D721Med (cell line): ENCODE data around the gene CDH4.

ENCODE experiments used
- DNase-seq: peaks from one replicate; pipeline ENCODE4 v3.0.0; 2011; ENCODE audit warnings: low spot score; ENCODE audit not compliant: insufficient read length
- FAIRE-seq: peaks from 2 replicates; lab custom pipeline; 2011; peaks lifted over from hg19 to GRCh38; lab: Jason Lieb, UNC
- TF ChIP-seq, protein P1 (sequence below): IDR thresholded peaks from 2 replicates; pipeline ENCODE4 v1.5.1; 2012; ENCODE audit warnings: mild to moderate bottlenecking, control low read depth; ENCODE audit not compliant: insufficient read depth; ENCODE audit errors: missing control alignments

The CDH4 gene

DNA sequence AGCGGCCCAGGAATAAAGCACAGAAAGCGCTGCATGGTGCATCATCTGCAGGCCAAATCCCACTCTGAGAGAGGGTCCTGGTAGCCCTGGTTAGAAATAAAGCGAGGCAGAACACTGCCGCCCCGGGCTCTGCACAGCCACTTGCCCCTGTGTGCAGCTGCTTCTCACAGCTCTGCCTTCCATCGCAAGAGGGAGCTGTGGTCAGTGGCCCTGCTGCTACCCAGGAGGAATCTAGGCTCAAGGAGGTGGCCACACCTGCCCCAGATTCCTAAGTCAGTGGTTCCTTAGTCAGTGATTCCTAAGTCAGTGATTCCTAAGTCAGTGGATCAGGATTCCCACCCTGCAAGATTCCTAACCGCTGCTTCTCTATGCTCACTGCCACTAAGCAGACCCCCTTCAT is 8.8 kb downstream of the CDH4 start:
- FAIRE-seq = no peak
- DNase-seq = no peak
- TF ChIP-seq, protein P1, sequence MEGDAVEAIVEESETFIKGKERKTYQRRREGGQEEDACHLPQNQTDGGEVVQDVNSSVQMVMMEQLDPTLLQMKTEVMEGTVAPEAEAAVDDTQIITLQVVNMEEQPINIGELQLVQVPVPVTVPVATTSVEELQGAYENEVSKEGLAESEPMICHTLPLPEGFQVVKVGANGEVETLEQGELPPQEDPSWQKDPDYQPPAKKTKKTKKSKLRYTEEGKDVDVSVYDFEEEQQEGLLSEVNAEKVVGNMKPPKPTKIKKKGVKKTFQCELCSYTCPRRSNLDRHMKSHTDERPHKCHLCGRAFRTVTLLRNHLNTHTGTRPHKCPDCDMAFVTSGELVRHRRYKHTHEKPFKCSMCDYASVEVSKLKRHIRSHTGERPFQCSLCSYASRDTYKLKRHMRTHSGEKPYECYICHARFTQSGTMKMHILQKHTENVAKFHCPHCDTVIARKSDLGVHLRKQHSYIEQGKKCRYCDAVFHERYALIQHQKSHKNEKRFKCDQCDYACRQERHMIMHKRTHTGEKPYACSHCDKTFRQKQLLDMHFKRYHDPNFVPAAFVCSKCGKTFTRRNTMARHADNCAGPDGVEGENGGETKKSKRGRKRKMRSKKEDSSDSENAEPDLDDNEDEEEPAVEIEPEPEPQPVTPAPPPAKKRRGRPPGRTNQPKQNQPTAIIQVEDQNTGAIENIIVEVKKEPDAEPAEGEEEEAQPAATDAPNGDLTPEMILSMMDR = peak; percentile 12

DNA sequence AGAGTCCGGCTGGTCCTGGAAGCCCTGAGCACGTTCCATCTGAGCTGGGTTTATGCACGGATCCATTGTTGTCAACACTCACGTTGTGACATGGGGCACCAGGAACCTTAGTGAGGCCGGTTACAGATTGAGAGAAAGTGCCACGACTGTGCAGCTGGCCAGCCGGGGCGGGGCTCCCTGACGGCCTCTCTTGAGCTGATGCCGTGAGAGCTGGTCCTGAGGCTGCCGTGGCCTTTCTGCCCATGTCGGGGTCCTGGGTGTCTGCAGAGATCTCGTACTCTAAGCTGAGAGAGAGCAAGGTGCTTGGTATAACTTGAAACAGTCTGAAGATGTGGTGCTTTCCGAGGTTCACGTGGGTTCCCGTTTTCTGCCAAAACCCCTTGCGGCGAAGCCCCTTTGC is 10.0 kb downstream of the CDH4 start:
- FAIRE-seq = no peak
- no peak for DNase-seq
- TF ChIP-seq, protein P1 = no peak

DNA sequence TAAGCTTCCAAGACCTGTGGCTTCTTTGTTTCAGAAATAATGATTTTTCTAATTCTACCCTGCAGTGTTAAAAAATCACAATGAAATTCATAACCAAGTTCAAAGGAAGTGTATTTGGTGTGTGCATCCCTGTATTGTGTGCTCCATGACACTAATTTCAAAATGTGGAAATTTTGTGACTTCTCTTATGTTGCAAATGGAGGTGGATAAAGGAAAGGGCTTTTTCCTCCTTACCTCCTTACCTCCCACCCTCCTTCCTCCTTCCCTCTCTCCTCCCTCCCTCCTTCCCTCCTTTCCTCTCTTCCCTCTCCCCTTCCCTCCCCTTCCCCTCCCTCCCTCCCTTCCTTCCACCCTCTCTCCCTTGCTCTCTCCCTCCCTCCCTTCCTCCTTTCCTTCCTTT is 10.5 kb downstream of the CDH4 start:
- FAIRE-seq (no peak), DNase-seq (no peak)
- TF ChIP-seq, protein P1 = no peak

DNA sequence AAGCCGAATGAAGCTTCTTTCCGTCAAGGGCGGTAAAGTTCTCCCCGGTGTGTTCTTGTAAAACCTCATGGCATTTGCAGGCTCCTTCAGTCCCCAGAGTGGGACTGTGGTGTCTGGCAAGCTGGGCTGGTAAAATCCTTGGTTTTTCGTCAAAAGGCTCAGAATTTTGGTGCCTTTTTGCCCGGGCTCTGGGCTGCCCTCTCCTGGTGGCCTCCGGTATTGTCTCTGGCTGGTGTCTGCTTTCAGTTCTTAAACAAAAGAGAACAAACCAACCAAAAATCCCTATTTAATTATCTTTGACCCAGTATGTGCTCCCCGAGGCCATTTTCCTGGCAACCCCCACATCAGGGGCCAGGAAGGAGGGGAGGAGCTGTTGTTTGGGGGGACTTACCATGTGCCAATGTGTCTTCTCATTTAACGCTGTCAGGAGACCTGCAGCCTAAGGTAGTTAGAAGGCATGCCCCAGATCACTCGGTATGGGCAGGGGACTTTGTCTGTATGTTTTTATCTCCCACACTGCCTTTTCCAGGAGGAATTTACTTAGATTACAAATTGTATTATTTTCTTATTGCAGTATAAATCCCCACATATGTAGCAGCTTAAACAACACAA is 11.1 kb downstream of the CDH4 start:
- FAIRE-seq (no peak), DNase-seq (no peak)
- TF ChIP-seq, protein P1 = peak; percentile 59

DNA sequence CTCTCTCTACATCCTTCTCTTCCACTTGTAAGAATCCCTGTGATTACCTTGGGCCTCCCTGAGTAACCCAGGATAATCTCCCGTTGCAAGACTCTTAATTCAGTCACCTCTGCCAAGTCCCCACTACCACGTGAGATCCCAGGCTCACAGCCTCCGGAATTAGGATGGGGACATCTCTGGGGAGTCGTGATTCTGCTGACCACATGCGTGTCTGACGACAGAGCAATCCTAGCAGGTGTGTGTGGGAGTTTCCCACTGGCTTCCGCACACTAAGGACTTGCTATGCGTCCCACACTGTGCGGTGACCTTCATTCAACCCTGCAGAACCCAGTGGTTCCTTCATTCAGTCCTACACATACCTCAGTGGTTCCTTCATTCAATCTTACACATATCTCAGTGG is 11.9 kb downstream of the CDH4 start:
- no peak for FAIRE-seq
- no peak for DNase-seq
- TF ChIP-seq, protein P1 = no peak

DNA sequence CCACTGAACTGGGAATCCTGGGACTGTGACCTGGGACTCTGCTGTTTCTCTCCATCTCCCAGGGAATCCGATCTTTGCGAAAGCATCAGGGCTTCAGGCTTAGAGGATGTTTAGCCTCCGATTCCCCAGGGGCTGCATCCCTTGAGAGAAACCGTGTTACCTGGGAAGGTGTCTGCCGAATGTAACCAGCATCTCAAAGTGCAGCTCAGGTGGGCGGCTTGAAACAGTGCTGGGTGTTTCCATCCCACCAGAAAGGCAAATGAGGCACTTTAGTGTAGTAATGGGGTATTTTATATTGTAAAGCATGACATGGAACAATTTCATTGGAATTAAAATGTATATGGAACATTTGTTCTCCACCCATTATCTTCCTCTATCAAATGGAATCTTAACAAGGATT is 15.2 kb downstream of the CDH4 start:
- no peak for FAIRE-seq
- TF ChIP-seq, protein P1 = no peak
- no peak for DNase-seq

DNA sequence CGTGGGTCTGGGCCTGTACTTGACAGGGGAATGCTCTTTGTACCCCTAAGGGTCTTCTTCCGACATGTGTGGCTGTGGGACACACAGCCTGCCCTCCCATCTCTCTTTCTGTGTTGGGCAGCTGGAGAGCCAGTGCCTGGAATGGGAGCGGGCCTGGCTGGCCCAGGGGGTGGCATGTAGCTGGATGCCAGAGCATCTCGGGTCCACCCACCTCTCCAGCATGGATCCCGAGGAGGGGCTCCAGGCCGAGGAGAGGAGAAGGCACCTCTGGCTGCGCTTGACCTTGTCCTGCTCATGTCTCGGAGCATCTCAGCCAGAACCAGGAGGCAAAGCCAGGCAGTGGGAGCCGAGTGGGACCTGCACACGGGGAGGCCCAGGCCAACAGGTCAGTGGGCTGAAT is 16.0 kb downstream of the CDH4 start:
- TF ChIP-seq, protein P1 = no peak
- DNase-seq (no peak), FAIRE-seq (no peak)
